SK-N-SH treated with all-trans-retinoic acid at 6 μM for 48 hours (cell line): ENCODE results near the gene SIX5.

Experiments used
- CSRNP3 ChIP-seq: fragments of 250-450 bp; sonication (Bioruptor Pico); IDR thresholded peaks from 2 replicates; pipeline ENCODE4 v1.5.1; 2021; ENCODE audit warnings: mild to moderate bottlenecking, moderate library complexity
- PATZ1 ChIP-seq: fragments of 250-450 bp; sonication (Bioruptor Pico); IDR thresholded peaks from 2 replicates; pipeline ENCODE4 v1.8.0; 2020; ENCODE audit warnings: mild to moderate bottlenecking, moderate library complexity, borderline replicate concordance
- PPARA ChIP-seq: fragments of 250-450 bp; sonication (Bioruptor Pico); IDR thresholded peaks from 2 replicates; pipeline ENCODE4 v1.5.0; 2020; ENCODE audit warnings: mild to moderate bottlenecking, borderline replicate concordance
- RARB ChIP-seq: fragments of 250-450 bp; sonication (Bioruptor Pico); IDR thresholded peaks from 2 replicates; pipeline ENCODE4 v1.8.0; 2021; ENCODE audit warnings: mild to moderate bottlenecking, moderate library complexity
- ZNF70 ChIP-seq: fragments of 450-650 bp; formaldehyde crosslinking; IDR thresholded peaks from 2 replicates; pipeline ENCODE4 v1.5.0; 2020; ENCODE audit warnings: mild to moderate bottlenecking, moderate library complexity

GRCh38 chr19:45729800-45730290 lies 39.2 kb downstream of the SIX5 start:
- TF ChIP-seq CSRNP3 (CRISPR knock-in tag) (no peak), PPARA (no peak), ZNF70 (CRISPR knock-in tag) (no peak), PATZ1 (no peak), RARB (CRISPR knock-in tag) (no peak)
